GM23248 (cell line): ENCODE data around the gene GSE1. TPM values are rescaled to one million over a fixed set of nuclear protein-coding genes. Genes with fewer than 3 reads are reported as not detected.

Experiments used
- DNase-seq: peaks from one replicate; pipeline ENCODE4 v3.0.0-alpha.2; 2015
- H2AFZ ChIP-seq: fragments of 200-600 bp; sonication (generic); 2 replicates; pipeline ENCODE4 v1.6.1; 2016; ENCODE audit warnings: antibody characterized with exemption
- H3F3A ChIP-seq: fragments of 200-600 bp; sonication (generic); 2 replicates; pipeline ENCODE4 v1.6.1; 2016; ENCODE audit warnings: mild to moderate bottlenecking, antibody characterized with exemption, mixed run types; ENCODE audit not compliant: insufficient read depth
- H3K27ac ChIP-seq: fragments of 200-600 bp; sonication (generic); 2 replicates; pipeline ENCODE4 v1.5.1; 2016; ENCODE audit warnings: mild to moderate bottlenecking
- H3K27me3 ChIP-seq: fragments of 200-600 bp; sonication (generic); replicated peaks from 2 replicates; pipeline ENCODE4 v1.6.1; 2016; ENCODE audit warnings: mild to moderate bottlenecking; ENCODE audit not compliant: insufficient read depth
- H3K36me3 ChIP-seq: fragments of 200-600 bp; sonication (generic); 2 replicates; pipeline ENCODE4 v1.6.1; 2016; ENCODE audit warnings: low read depth, mild to moderate bottlenecking
- H3K4me1 ChIP-seq: fragments of 200-600 bp; sonication (generic); 2 replicates; pipeline ENCODE4 v1.6.1; 2016; ENCODE audit warnings: mild to moderate bottlenecking; ENCODE audit not compliant: insufficient read depth
- H3K4me2 ChIP-seq: fragments of 200-600 bp; sonication (generic); one replicate; pipeline ENCODE4 v1.6.1; 2016; ENCODE audit warnings: mild to moderate bottlenecking; ENCODE audit not compliant: unreplicated experiment
- H3K4me3 ChIP-seq: fragments of 200-600 bp; sonication (generic); 2 replicates; pipeline ENCODE4 v1.5.1; 2016; ENCODE audit warnings: mild to moderate bottlenecking
- H3K79me2 ChIP-seq: fragments of 200-600 bp; sonication (generic); 2 replicates; pipeline ENCODE4 v1.6.1; 2016; ENCODE audit warnings: mild to moderate bottlenecking; ENCODE audit not compliant: insufficient read depth
- H3K9ac ChIP-seq: fragments of 200-600 bp; sonication (generic); 2 replicates; pipeline ENCODE4 v1.6.1; 2016; ENCODE audit warnings: mild to moderate bottlenecking
- H3K9me2 ChIP-seq: fragments of 200-600 bp; sonication (generic); 2 replicates; pipeline ENCODE4 v1.6.1; 2016; ENCODE audit warnings: mixed run types, mild to moderate bottlenecking, moderate library complexity; ENCODE audit not compliant: insufficient read depth
- H3K9me3 ChIP-seq: fragments of 200-600 bp; sonication (generic); one replicate; pipeline ENCODE4 v1.6.1; 2017; ENCODE audit warnings: low read depth
- H4K20me1 ChIP-seq: fragments of 200-600 bp; sonication (generic); 2 replicates; pipeline ENCODE4 v1.6.0; 2016; ENCODE audit not compliant: insufficient read depth
- EZH2 ChIP-seq: fragments of 200-600 bp; sonication (generic); IDR thresholded peaks from 2 replicates; pipeline ENCODE4 v1.6.1; 2018; ENCODE audit warnings: antibody characterized with exemption, mild to moderate bottlenecking; ENCODE audit not compliant: insufficient read depth, poor library complexity, severe bottlenecking
- EZH2phosphoT487 ChIP-seq: fragments of 200-600 bp; sonication (generic); IDR thresholded peaks from 2 replicates; pipeline ENCODE4 v1.6.1; 2018; ENCODE audit warnings: antibody characterized with exemption, moderate library complexity, mild to moderate bottlenecking, low read depth; ENCODE audit not compliant: insufficient read depth
- WGBS, 2 experiments: methylation state at CpG; one replicate each; pipeline ENCODE4 v1.1.6; 2015 to 2017; ENCODE audit warnings: low lambda C conversion rate in 2 of 2, low coverage in 1 of 2; ENCODE audit errors: missing lambda C conversion rate in 2 of 2; 5-methylcytosine and 5-hydroxymethylcytosine counted together
- in situ Hi-C: fragments of 300-500 bp; cut with MboI; formaldehyde crosslinking; loops from 2 replicates; pipeline ENCODE4 v1.15.0; 2020
- polyA plus RNA-seq: library from polyadenylated mRNA; unstranded; fragments of >200 nt; fragmentation: Nextera tagmentation; extraction: Ambion mirVana; gene quantifications from 2 replicates; pipeline ENCODE4 v1.2.1, GENCODE V29; 2016
- total RNA-seq: library from RNA; depleted of rRNA; stranded (reverse); fragments of >200 nt; shearing (Covaris generic); gene quantifications from 2 replicates; pipeline ENCODE4 v1.2.3, GENCODE V29; 2014

The GSE1 gene
- total and polyA plus RNA-seq, 2 experiments from 2014 or later = 11.6 to 35.1 TPM

DNA sequence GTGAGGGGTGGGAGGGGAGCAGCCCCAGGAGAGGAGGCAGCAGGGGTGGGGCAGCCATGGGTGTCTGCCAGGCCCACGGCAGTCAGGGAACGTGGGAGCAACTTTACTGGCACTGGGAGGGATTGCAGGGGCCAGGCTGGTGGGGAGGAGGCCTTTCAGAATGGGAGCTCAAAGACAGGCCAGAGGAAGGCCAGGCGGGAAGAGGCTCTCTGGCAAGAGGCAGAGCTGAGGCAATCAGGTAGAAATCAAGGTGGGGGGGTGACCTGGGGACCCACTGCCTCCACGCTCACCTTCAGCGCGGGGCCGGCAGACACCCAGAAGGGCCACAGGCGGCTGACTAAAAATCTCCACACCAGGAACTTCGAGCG lies 11.9 kb upstream of the GSE1 start:
- Histone ChIP-seq H3K9me3 (no peaks in the 10 kb centered on the region), H3F3A (no peaks in the 10 kb centered on the region), H4K20me1 (peaks cover 15% of the 10 kb centered on the region; the same call in 1 of the 2 replicates), H2AFZ (no peak overlapping the region), H3K4me2 (no peak overlapping the region), H3K9me2 (no peaks in the 10 kb centered on the region), H3K27ac (no peak overlapping the region), H3K4me1 (no peaks in the 10 kb centered on the region), H3K27me3 (no peaks in the 10 kb centered on the region), H3K4me3 (no peak overlapping the region), H3K9ac (no peak overlapping the region), H3K79me2 (peaks cover 95% of the 10 kb centered on the region), H3K36me3 (no peaks in the 10 kb centered on the region)
- no peak for DNase-seq
- TF ChIP-seq EZH2 (no peak), EZH2phosphoT487 (no peak)
- 85 to 86% methylated on average over 9 to 10 of the region's 10 CpGs for WGBS, 2 experiments
- in situ Hi-C loops = no loop called here

DNA sequence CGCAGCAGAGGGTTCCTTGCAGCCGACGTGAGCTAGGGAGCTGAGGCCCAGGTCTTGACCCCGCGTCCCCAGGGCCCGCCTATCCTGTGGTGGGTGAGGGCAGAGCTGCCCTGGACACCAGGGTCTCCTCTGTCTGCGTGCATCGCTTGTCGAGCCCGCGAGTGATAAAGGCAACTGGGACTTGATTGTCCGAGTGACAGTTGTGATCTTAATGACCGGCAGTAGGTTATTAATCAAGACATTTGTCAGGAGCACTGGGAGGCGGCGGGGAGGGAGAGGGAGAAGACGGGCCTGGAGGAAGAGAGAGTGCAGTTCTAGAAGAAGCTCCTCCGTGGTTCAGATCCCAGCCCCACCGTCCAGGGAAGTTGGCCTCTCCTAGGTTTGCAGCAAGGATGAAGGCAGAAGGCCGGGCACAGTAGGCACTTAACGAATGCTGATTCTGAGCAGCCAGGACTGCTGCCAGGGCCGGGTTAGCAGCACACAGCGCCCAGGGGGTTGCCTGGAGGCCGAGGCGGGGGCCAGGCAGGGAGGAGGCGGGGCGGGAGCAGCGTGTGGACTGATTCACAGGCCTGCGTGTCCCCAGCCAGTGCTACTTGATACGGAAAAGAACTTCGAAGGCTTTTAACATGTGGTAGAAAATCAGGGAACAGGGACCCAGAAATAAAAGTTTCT lies 11.3 kb upstream of the GSE1 start:
- Histone ChIP-seq H3K79me2 (peaks cover 95% of the 10 kb centered on the region), H2AFZ (no peak overlapping the region), H3K4me1 (no peaks in the 10 kb centered on the region), H3F3A (no peaks in the 10 kb centered on the region), H3K27me3 (no peaks in the 10 kb centered on the region), H3K27ac (no peak overlapping the region), H3K9me3 (no peaks in the 10 kb centered on the region), H3K4me2 (no peak overlapping the region), H3K9me2 (no peaks in the 10 kb centered on the region), H3K36me3 (no peaks in the 10 kb centered on the region), H3K4me3 (no peak overlapping the region), H3K9ac (no peak overlapping the region), H4K20me1 (peaks cover 15% of the 10 kb centered on the region; the same call in 1 of the 2 replicates)
- peak; percentile 54 for DNase-seq
- 66 to 78% methylated on average over 25 to 30 of the region's 30 CpGs for WGBS, 2 experiments
- in situ Hi-C loops = no loop called here
- TF ChIP-seq EZH2phosphoT487 (no peak), EZH2 (no peak)

DNA sequence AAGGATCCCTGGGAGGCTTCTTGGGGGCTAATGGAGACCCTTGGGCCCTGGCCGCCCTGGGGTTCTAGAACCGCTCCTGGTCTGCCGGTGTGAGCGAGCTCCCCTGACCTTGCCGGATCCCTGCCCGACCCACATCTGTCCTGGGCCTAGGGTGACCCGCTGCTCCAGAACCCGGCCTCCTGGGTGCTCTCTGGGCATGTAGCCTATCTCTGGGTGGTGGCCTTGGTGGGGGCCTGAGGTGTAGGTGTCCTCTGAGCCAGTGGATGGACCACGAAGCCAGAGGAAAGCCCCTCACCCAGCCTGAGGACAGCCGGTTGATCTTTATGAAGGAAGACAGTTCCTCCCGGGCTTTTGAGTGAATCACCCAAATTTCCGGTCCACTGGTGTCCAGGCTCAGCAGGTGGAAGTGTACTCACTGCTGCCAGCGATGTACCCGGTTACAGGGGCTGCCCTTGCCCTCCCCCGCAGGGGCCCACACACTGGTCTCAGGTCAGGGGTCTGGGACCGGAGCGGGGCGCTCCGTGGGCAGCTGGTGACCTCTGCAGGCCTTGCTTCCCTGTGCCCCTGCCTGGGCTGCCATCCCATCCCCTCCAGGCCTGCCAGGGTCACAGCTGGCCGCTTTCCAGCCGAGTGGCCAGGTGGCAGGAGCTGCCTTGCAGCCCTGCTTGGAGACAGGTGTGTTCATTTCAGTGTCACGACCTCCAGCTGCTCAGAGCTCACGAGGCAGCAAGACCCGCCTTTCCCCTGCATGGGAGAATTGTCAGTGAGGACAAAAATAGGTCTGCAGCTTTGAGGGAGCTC lies 10.5 kb upstream of the GSE1 start:
- Histone ChIP-seq H3K36me3 (no peaks in the 10 kb centered on the region), H3K9ac (no peak overlapping the region), H4K20me1 (peaks cover 13% of the 10 kb centered on the region; the same call in 1 of the 2 replicates), H3K9me3 (no peaks in the 10 kb centered on the region), H3K79me2 (peaks cover 96% of the 10 kb centered on the region), H3K4me1 (no peaks in the 10 kb centered on the region), H3K27ac (no peak overlapping the region), H3K4me3 (no peak overlapping the region), H2AFZ (no peak overlapping the region), H3F3A (no peaks in the 10 kb centered on the region), H3K4me2 (no peak overlapping the region), H3K9me2 (no peaks in the 10 kb centered on the region), H3K27me3 (no peaks in the 10 kb centered on the region)
- no peak for TF ChIP-seq EZH2phosphoT487
- TF ChIP-seq EZH2 = no peak
- DNase-seq = no peak
- whole genome bisulfite sequencing, 2 experiments = 86% methylated on average over 24 of the region's 24 CpGs
- in situ Hi-C loops = no loop called here

DNA sequence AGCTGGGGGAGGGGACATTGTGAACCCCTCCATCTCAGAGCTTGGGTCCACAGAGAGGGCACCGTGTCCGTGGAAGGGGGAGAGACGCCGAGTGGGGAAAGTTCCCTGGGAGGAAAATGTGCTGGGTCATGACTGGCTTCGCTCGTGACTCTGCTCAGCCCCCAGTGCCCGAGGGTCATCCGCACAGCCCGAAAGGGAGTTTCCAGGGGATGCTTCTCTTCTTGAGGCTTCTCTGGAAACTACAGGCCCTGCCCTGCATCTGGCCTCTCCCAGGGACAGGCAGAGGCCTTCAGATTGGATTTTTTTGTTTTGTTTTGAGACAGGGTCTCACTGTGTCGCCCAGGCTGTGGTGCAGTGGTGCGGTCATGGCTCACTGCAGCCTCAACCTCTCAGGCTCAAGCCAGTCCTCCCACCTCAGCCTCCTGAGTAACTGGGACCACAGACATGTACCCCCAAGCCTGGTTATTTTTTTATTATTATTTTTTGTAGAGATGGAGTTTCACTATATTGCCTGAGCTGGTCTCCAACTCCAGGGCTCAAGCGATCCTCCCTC lies 9.8 kb upstream of the GSE1 start:
- in situ Hi-C loops = no loop called here
- no peak overlapping the region for H3K4me2 ChIP-seq
- H4K20me1 ChIP-seq = peaks cover 10% of the 10 kb centered on the region; the same call in 1 of the 2 replicates
- no peaks in the 10 kb centered on the region for H3K27me3 ChIP-seq
- no peaks in the 10 kb centered on the region for H3K4me1 ChIP-seq
- H3K9me3 ChIP-seq = no peaks in the 10 kb centered on the region
- H3K79me2 ChIP-seq = peaks cover 96% of the 10 kb centered on the region
- no peak for DNase-seq
- no peaks in the 10 kb centered on the region for H3K36me3 ChIP-seq
- no peak for TF ChIP-seq EZH2phosphoT487
- no peak for TF ChIP-seq EZH2
- no peaks in the 10 kb centered on the region for H3K9me2 ChIP-seq
- H3K9ac ChIP-seq = no peak overlapping the region
- no peak overlapping the region for H2AFZ ChIP-seq
- H3F3A ChIP-seq = no peaks in the 10 kb centered on the region
- 88 to 90% methylated on average over 12 of the region's 12 CpGs for WGBS, 2 experiments
- no peak overlapping the region for H3K4me3 ChIP-seq
- no peak overlapping the region for H3K27ac ChIP-seq
